Kidney (tissue), 14 donors: ENCODE measurements around the gene NUDT1. TPM values are rescaled to one million over a fixed set of nuclear protein-coding genes. Genes with fewer than 3 reads are reported as not detected.

Source experiments
- DNase-seq, 5 donors: peaks; one replicate each; pipeline ENCODE4 v3.0.0-alpha.2; 2013 to 2020
- FAIRE-seq: peaks from 2 replicates; lab custom pipeline; 2012; peaks lifted over from hg19 to GRCh38; lab: Jason Lieb, UNC
- H3K27ac ChIP-seq, 2 donors: one replicate each; pipeline ENCODE4 v1.7.0; 2013; ENCODE audit warnings: low read depth in 2 of 2, low read length in 2 of 2, inconsistent platforms in 1 of 2
- H3K27me3 ChIP-seq: one replicate; pipeline ENCODE4 v1.7.1; 2013; ENCODE audit warnings: low read length, inconsistent platforms; ENCODE audit not compliant: control insufficient read depth, insufficient read depth
- H3K36me3 ChIP-seq, 3 donors: one replicate each; pipeline versions ENCODE4 v1.7.0 to v1.7.1; 2013; ENCODE audit warnings: low read length in 3 of 3, control low read depth in 1 of 3, inconsistent platforms in 1 of 3; ENCODE audit not compliant: insufficient read depth in 3 of 3, control insufficient read depth in 2 of 3
- H3K4me1 ChIP-seq, 3 donors: one replicate each; pipeline versions ENCODE4 v1.7.0 to v1.7.1; 2013; ENCODE audit warnings: low read length in 3 of 3, inconsistent platforms in 1 of 3, low read depth in 1 of 3; ENCODE audit not compliant: control insufficient read depth in 2 of 3, insufficient read depth in 2 of 3
- H3K4me3 ChIP-seq, 3 donors: one replicate each; pipeline versions ENCODE4 v1.7.0 to v1.8.1; 2013; ENCODE audit warnings: low read length in 3 of 3, control low read depth in 1 of 3, inconsistent platforms in 1 of 3
- H3K9ac ChIP-seq, 3 donors: one replicate each; pipeline versions ENCODE4 v1.7.0 to v1.7.1; 2013; ENCODE audit warnings: low read length in 3 of 3, control low read depth in 1 of 3, inconsistent platforms in 1 of 3
- H3K9me3 ChIP-seq, 3 donors: one replicate each; pipeline versions ENCODE4 v1.7.0 to v1.7.1; 2013; ENCODE audit warnings: low read length in 3 of 3, control low read depth in 1 of 3, inconsistent platforms in 1 of 3; ENCODE audit not compliant: control insufficient read depth in 2 of 3, insufficient read depth in 1 of 3
- CTCF ChIP-seq: IDR thresholded peaks from 3 replicates; pipeline ENCODE4 v1.5.1; 2012; ENCODE audit warnings: mild to moderate bottlenecking, moderate library complexity, borderline replicate concordance; ENCODE audit not compliant: insufficient read depth; ENCODE audit errors: extremely low read depth
- intact Hi-C: fragments of 100-400 bp; cut with DNase I; formaldehyde crosslinking; loops from one replicate; pipeline ENCODE4 v1.11.1; 2022
- polyA plus RNA-seq: library from polyadenylated mRNA; stranded (reverse); fragments of 350-450 nt; fragmentation: Illumina TruSeq; extraction: RNeasy Lipid Tissue Mini Kit (QIAGEN cat#74804); gene quantifications from one replicate; pipeline ENCODE4 v1.2.3, GENCODE V29; 2014; ENCODE audit warnings: low read depth, low replicate concordance; ENCODE audit not compliant: insufficient read depth
- total RNA-seq: library from RNA; stranded (reverse); fragmentation: NEBNext Ultra II Directional; extraction: Animal tissue kit (Norgen Biotek cat#: 25700); gene quantifications from one replicate; pipeline ENCODE4 v1.2.1, GENCODE V29; 2021
- donor health status: control.
- donor health status: control.
- donor health status: control.
- donor health status: control.
- donor health status: control.
- donor health status: DM: yes; HTN: yes; CAD: no.
- donor health status: Normal renal cell carcinoma (clear cell type).

The NUDT1 gene
- total and polyA plus RNA-seq, 2 donors from 2014 or later, result 9.3 to 12.1 TPM

GRCh38 chr7:2282185-2282751, 40.2 kb downstream of the NUDT1 start:
- intact Hi-C loops, result no loop called here
- DNase-seq (peak; percentile 47 to 86 (median 78)), FAIRE-seq (no peak)
- no peak overlapping the region for H3K9ac ChIP-seq
- H3K9me3 ChIP-seq, result no peaks in the 10 kb centered on the region
- no peaks in the 10 kb centered on the region for H3K27me3 ChIP-seq
- H3K4me1 ChIP-seq, result peaks cover 0 to 14% (median 6%) of the 10 kb centered on the region in 3 donors
- H3K36me3 ChIP-seq, result no peaks in the 10 kb centered on the region
- no peak for TF ChIP-seq CTCF
- no peak overlapping the region for H3K4me3 ChIP-seq
- H3K27ac ChIP-seq, result no peak overlapping the region

- Histone ChIP-seq H3K27ac (no peak overlapping the region), H3K36me3 (no peaks in the 10 kb centered on the region), H3K9me3 (no peaks in the 10 kb centered on the region), H3K4me3 (no peak overlapping the region), H3K4me1 (peaks cover 0 to 14% (median 6%) of the 10 kb centered on the region in 3 donors), H3K9ac (no peak overlapping the region), H3K27me3 (no peaks in the 10 kb centered on the region)
- no peak for TF ChIP-seq CTCF
- DNase-seq, result peak in 1 of 5 donors; percentile 73
- intact Hi-C loops, result no loop called here
- FAIRE-seq, result no peak
These were observed 41.0 kb downstream of the NUDT1 start for GRCh38 chr7:2283074-2283473.

- H3K9ac ChIP-seq, result no peak overlapping the region
- no peaks in the 10 kb centered on the region for H3K9me3 ChIP-seq
- H3K27ac ChIP-seq, result no peak overlapping the region
- H3K4me1 ChIP-seq, result peaks cover 0 to 3% (median 0%) of the 10 kb centered on the region in 3 donors
- no peak overlapping the region for H3K4me3 ChIP-seq
- intact Hi-C loops, result no loop called here
- peak in 1 of 5 donors; percentile 30 for DNase-seq
- FAIRE-seq, result no peak
- no peaks in the 10 kb centered on the region for H3K36me3 ChIP-seq
- no peak for TF ChIP-seq CTCF
- H3K27me3 ChIP-seq, result no peaks in the 10 kb centered on the region
These were observed 45.7 kb downstream of the NUDT1 start for GRCh38 chr7:2287745-2288144.

- peak in 1 of 5 donors; percentile 22 for DNase-seq
- no peak for TF ChIP-seq CTCF
- H3K9me3 ChIP-seq, result no peaks in the 10 kb centered on the region
- H3K27ac ChIP-seq, result no peak overlapping the region
- intact Hi-C loops, result no loop called here
- H3K9ac ChIP-seq, result no peak overlapping the region
- FAIRE-seq, result no peak
- no peaks in the 10 kb centered on the region for H3K36me3 ChIP-seq
- no peaks in the 10 kb centered on the region for H3K4me1 ChIP-seq
- no peaks in the 10 kb centered on the region for H3K27me3 ChIP-seq
- H3K4me3 ChIP-seq, result no peak overlapping the region
These were observed 46.5 kb downstream of the NUDT1 start for GRCh38 chr7:2288503-2288902.
